ENCODE data around the gene RNF130.

GRCh38 chr5:180097926-180098325 is 26.4 kb upstream of the RNF130 start:
- TF ChIP-seq ZNF324 (tag by site-specific recombination; IDR thresholded peaks at IDR 0.05) (no peak), YY1 (tag by site-specific recombination; IDR thresholded peaks at IDR 0.05) (no peak), ZBTB17 (tag by site-specific recombination; IDR thresholded peaks at IDR 0.05) (no peak), ZNF16 (tag by site-specific recombination; IDR thresholded peaks at IDR 0.05; ENCODE audit: low read depth) (no peak), TCF7L2 (IDR thresholded peaks at IDR 0.05; ENCODE audit: borderline replicate concordance, low read depth, low read length) (no peak), ZBTB21 (tag by site-specific recombination; IDR thresholded peaks at IDR 0.05) (no peak), ZNF112 (tag by site-specific recombination; IDR thresholded peaks at IDR 0.05) (no peak), KLF9 (tag by site-specific recombination; IDR thresholded peaks at IDR 0.05; ENCODE audit: low read depth) (no peak), ZNF677 (tag by site-specific recombination; IDR thresholded peaks at IDR 0.05) (no peak), SETDB1 (IDR thresholded peaks at IDR 0.05; ENCODE audit: insufficient read length, low read length) (no peak), ZNF274 (IDR thresholded peaks at IDR 0.05; ENCODE audit: low read length) (no peak), ZNF274 (tag by site-specific recombination; IDR thresholded peaks at IDR 0.05; ENCODE audit: borderline replicate concordance) (no peak)
- TF ChIP-seq, protein P1, sequence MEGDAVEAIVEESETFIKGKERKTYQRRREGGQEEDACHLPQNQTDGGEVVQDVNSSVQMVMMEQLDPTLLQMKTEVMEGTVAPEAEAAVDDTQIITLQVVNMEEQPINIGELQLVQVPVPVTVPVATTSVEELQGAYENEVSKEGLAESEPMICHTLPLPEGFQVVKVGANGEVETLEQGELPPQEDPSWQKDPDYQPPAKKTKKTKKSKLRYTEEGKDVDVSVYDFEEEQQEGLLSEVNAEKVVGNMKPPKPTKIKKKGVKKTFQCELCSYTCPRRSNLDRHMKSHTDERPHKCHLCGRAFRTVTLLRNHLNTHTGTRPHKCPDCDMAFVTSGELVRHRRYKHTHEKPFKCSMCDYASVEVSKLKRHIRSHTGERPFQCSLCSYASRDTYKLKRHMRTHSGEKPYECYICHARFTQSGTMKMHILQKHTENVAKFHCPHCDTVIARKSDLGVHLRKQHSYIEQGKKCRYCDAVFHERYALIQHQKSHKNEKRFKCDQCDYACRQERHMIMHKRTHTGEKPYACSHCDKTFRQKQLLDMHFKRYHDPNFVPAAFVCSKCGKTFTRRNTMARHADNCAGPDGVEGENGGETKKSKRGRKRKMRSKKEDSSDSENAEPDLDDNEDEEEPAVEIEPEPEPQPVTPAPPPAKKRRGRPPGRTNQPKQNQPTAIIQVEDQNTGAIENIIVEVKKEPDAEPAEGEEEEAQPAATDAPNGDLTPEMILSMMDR (tag by site-specific recombination; IDR thresholded peaks at IDR 0.05), result no peak
- TF ChIP-seq, protein P2, sequence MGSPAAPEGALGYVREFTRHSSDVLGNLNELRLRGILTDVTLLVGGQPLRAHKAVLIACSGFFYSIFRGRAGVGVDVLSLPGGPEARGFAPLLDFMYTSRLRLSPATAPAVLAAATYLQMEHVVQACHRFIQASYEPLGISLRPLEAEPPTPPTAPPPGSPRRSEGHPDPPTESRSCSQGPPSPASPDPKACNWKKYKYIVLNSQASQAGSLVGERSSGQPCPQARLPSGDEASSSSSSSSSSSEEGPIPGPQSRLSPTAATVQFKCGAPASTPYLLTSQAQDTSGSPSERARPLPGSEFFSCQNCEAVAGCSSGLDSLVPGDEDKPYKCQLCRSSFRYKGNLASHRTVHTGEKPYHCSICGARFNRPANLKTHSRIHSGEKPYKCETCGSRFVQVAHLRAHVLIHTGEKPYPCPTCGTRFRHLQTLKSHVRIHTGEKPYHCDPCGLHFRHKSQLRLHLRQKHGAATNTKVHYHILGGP (tag by site-specific recombination; IDR thresholded peaks at IDR 0.05), result no peak

All from HEK293 (cell line).